ENCODE data around the gene FIGNL1. TPM values are rescaled to one million over a fixed set of nuclear protein-coding genes. Genes with fewer than 3 reads are reported as not detected.

Gene FIGNL1
- total RNA-seq, 2 experiments from 2014 or later = 10.4 to 11.5 TPM

DNA sequence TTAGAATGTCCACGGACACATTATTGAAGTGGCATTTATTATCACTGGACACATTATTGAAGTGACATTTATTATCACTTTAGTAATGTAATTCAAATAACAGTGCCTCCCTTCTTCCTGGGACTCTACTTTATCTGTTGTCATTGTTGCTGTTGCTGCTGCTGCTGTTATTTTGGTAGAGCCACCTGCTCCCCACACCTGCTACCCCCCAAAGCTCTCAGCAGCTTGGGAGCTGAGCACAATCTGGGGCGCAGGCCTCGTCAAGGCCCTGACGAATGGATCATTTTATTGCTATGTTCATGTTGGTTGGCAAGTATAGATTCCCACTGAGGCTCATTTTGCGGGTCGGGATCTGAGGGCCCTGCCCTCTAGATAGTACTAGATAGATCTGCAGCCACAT lies 24.8 kb downstream of the FIGNL1 start:
- POLR2A ChIA-PET = no interaction called here
- ATAC-seq (ENCODE audit: poor library complexity) = no peak
- no peak overlapping the region for H3K27ac Mint-ChIP-seq

GRCh38 chr7:50423860-50424259 lies 26.3 kb downstream of the FIGNL1 start:
- intact Hi-C loops (cut with DNase I, micrococcal nuclease) = no loop called here
- no peaks in the 10 kb centered on the region for H3K27me3 ChIP-seq (ENCODE audit: control insufficient read depth in 1 of 2, insufficient read depth in 2 of 2, low read length in 2 of 2)
- no peak for ATAC-seq (ENCODE audit: poor library complexity)
- no peak for DNase-seq
- no peaks in the 10 kb centered on the region for H3K9me3 ChIP-seq (ENCODE audit: control insufficient read depth in 1 of 2, insufficient read depth in 1 of 2, low read length in 2 of 2)
- no peak overlapping the region for H3K4me3 ChIP-seq (ENCODE audit: low read length)
- Mint-ChIP-seq H3K27ac (no peak overlapping the region), H3K9me3 (no peaks in the 10 kb centered on the region), H3K27me3 (no peaks in the 10 kb centered on the region), H3K4me3 (no peak overlapping the region), H3K36me3 (ENCODE audit: low read depth) (no peaks in the 10 kb centered on the region), H3K4me1 (ENCODE audit: low read depth) (no peaks in the 10 kb centered on the region)
- H3K4me1 ChIP-seq (ENCODE audit: insufficient read depth, low read length) = no peaks in the 10 kb centered on the region
- H3K36me3 ChIP-seq (ENCODE audit: insufficient read depth, low read length) = no peaks in the 10 kb centered on the region
- ChIA-PET POLR2A (no interaction called here), CTCF (no interaction called here)
- TF ChIP-seq, protein P1, sequence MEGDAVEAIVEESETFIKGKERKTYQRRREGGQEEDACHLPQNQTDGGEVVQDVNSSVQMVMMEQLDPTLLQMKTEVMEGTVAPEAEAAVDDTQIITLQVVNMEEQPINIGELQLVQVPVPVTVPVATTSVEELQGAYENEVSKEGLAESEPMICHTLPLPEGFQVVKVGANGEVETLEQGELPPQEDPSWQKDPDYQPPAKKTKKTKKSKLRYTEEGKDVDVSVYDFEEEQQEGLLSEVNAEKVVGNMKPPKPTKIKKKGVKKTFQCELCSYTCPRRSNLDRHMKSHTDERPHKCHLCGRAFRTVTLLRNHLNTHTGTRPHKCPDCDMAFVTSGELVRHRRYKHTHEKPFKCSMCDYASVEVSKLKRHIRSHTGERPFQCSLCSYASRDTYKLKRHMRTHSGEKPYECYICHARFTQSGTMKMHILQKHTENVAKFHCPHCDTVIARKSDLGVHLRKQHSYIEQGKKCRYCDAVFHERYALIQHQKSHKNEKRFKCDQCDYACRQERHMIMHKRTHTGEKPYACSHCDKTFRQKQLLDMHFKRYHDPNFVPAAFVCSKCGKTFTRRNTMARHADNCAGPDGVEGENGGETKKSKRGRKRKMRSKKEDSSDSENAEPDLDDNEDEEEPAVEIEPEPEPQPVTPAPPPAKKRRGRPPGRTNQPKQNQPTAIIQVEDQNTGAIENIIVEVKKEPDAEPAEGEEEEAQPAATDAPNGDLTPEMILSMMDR (IDR thresholded peaks at IDR 0.05) = no peak
- no peak overlapping the region for H3K27ac ChIP-seq (ENCODE audit: low read depth in 1 of 2, low read length in 2 of 2)

More for the DNA sequence above, 24.8 kb downstream of the FIGNL1 start:
- intact Hi-C loops (cut with DNase I, micrococcal nuclease) = no loop called here
- Histone ChIP-seq H3K27me3 (ENCODE audit: control insufficient read depth in 1 of 2, insufficient read depth in 2 of 2, low read length in 2 of 2) (no peaks in the 10 kb centered on the region), H3K4me3 (ENCODE audit: low read length) (no peak overlapping the region), H3K9me3 (ENCODE audit: control insufficient read depth in 1 of 2, insufficient read depth in 1 of 2, low read length in 2 of 2) (no peaks in the 10 kb centered on the region), H3K36me3 (ENCODE audit: insufficient read depth, low read length) (no peaks in the 10 kb centered on the region), H3K4me1 (ENCODE audit: insufficient read depth, low read length) (no peaks in the 10 kb centered on the region), H3K27ac (ENCODE audit: low read depth in 1 of 2, low read length in 2 of 2) (no peak overlapping the region)
- no peaks in the 10 kb centered on the region for H3K36me3 Mint-ChIP-seq (ENCODE audit: low read depth)
- no peaks in the 10 kb centered on the region for H3K9me3 Mint-ChIP-seq
- H3K4me3 Mint-ChIP-seq = no peak overlapping the region
- TF ChIP-seq, protein P1 (IDR thresholded peaks at IDR 0.05) = no peak
- no peaks in the 10 kb centered on the region for H3K27me3 Mint-ChIP-seq
- DNase-seq = no peak
- CTCF ChIA-PET = interaction anchor here (0.9 kb wide), 1 partner anchor 290 kb away, joined by 3 read pairs; no protein-coding TSS in a partner anchor
- no peaks in the 10 kb centered on the region for H3K4me1 Mint-ChIP-seq (ENCODE audit: low read depth)

DNA sequence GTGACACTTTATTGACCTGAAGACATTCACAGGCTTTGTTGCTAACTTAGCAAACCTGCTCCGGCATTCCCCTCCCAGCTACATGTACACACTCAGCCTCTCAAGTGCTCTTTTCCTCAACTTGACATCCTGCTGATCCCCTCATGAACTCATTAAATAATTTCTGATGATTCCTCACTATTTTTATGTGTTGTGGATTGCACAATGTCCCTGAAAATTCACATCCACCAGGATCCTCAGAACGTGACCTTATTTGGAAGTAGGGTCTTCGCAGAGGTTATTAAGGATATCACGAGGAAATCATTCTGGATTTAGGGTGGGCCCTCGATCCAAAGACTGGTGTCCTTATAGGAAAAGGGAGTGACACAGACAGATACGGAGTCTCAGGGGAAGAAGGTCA lies 27.3 kb downstream of the FIGNL1 start:
- ATAC-seq (ENCODE audit: poor library complexity) (no peak), DNase-seq (no peak)
- Mint-ChIP-seq H3K27me3 (no peaks in the 10 kb centered on the region), H3K4me1 (ENCODE audit: low read depth) (peaks cover 4% of the 10 kb centered on the region), H3K36me3 (ENCODE audit: low read depth) (no peaks in the 10 kb centered on the region), H3K27ac (no peak overlapping the region), H3K4me3 (no peak overlapping the region), H3K9me3 (no peaks in the 10 kb centered on the region)
- ChIA-PET CTCF (no interaction called here), POLR2A (no interaction called here)
- Histone ChIP-seq H3K9me3 (ENCODE audit: control insufficient read depth in 1 of 2, insufficient read depth in 1 of 2, low read length in 2 of 2) (no peaks in the 10 kb centered on the region), H3K27me3 (ENCODE audit: control insufficient read depth in 1 of 2, insufficient read depth in 2 of 2, low read length in 2 of 2) (no peaks in the 10 kb centered on the region), H3K4me3 (ENCODE audit: low read length) (no peak overlapping the region), H3K36me3 (ENCODE audit: insufficient read depth, low read length) (no peaks in the 10 kb centered on the region), H3K4me1 (ENCODE audit: insufficient read depth, low read length) (peaks cover 7% of the 10 kb centered on the region), H3K27ac (ENCODE audit: low read depth in 1 of 2, low read length in 2 of 2) (no peak overlapping the region)
- TF ChIP-seq, protein P1 (IDR thresholded peaks at IDR 0.05) = no peak
- intact Hi-C loops (cut with DNase I, micrococcal nuclease) = no loop called here
